SK-N-SH treated with all-trans-retinoic acid at 6 μM for 48 hours (cell line): ENCODE measurements around the gene SLC2A5.

Source experiments
- CREB5 ChIP-seq: fragments of 250-450 bp; sonication (Bioruptor Pico); IDR thresholded peaks from 2 replicates; pipeline ENCODE4 v1.5.1; 2020; ENCODE audit warnings: low read depth, mild to moderate bottlenecking, moderate library complexity
- CSDC2 ChIP-seq: fragments of 250-450 bp; sonication (Bioruptor Pico); IDR thresholded peaks from 2 replicates; pipeline ENCODE4 v1.5.0; 2020; ENCODE audit warnings: mild to moderate bottlenecking, moderate library complexity
- ESRRG ChIP-seq: fragments of 250-450 bp; sonication (Bioruptor Pico); IDR thresholded peaks from 2 replicates; pipeline ENCODE4 v1.6.1; 2021; ENCODE audit warnings: mild to moderate bottlenecking
- OSR1 ChIP-seq: fragments of 250-450 bp; sonication (Bioruptor Pico); IDR thresholded peaks from 2 replicates; pipeline ENCODE4 v1.8.0; 2022; ENCODE audit warnings: moderate library complexity, mild to moderate bottlenecking, inconsistent platforms
- PATZ1 ChIP-seq: fragments of 250-450 bp; sonication (Bioruptor Pico); IDR thresholded peaks from 2 replicates; pipeline ENCODE4 v1.8.0; 2020; ENCODE audit warnings: mild to moderate bottlenecking, moderate library complexity, borderline replicate concordance
- PPARA ChIP-seq: fragments of 250-450 bp; sonication (Bioruptor Pico); IDR thresholded peaks from 2 replicates; pipeline ENCODE4 v1.5.0; 2020; ENCODE audit warnings: mild to moderate bottlenecking, borderline replicate concordance
- RARB ChIP-seq: fragments of 250-450 bp; sonication (Bioruptor Pico); IDR thresholded peaks from 2 replicates; pipeline ENCODE4 v1.8.0; 2021; ENCODE audit warnings: mild to moderate bottlenecking, moderate library complexity
- TCF4 ChIP-seq: fragments of 250-450 bp; sonication (Bioruptor Pico); IDR thresholded peaks from 2 replicates; pipeline ENCODE4 v1.8.0; 2021; ENCODE audit warnings: mild to moderate bottlenecking, moderate library complexity, borderline replicate concordance
- TOX ChIP-seq: fragments of 250-450 bp; sonication (Bioruptor Pico); IDR thresholded peaks from 2 replicates; pipeline ENCODE4 v1.8.0; 2021; ENCODE audit warnings: mild to moderate bottlenecking, moderate library complexity, borderline replicate concordance
- TSHZ2 ChIP-seq: fragments of 250-450 bp; sonication (Bioruptor Pico); IDR thresholded peaks from 2 replicates; pipeline ENCODE4 v1.5.0; 2020; ENCODE audit warnings: mild to moderate bottlenecking, moderate library complexity
- ZNF70 ChIP-seq: fragments of 450-650 bp; formaldehyde crosslinking; IDR thresholded peaks from 2 replicates; pipeline ENCODE4 v1.5.0; 2020; ENCODE audit warnings: mild to moderate bottlenecking, moderate library complexity

GRCh38 chr1:9066945-9067807 lies 2.3 kb downstream of the SLC2A5 start:
- no peak for TF ChIP-seq TCF4 (CRISPR knock-in tag)
- TF ChIP-seq PATZ1 (CRISPR knock-in tag) = no peak
- no peak for TF ChIP-seq RARB
- TF ChIP-seq ESRRG = no peak
- no peak for TF ChIP-seq TSHZ2 (CRISPR knock-in tag)
- TF ChIP-seq PPARA (CRISPR knock-in tag) = no peak
- no peak for TF ChIP-seq CSDC2
- TF ChIP-seq ZNF70 (CRISPR knock-in tag) = no peak
- TF ChIP-seq TOX (CRISPR knock-in tag) = no peak
- TF ChIP-seq CREB5 (CRISPR knock-in tag) = no peak
- TF ChIP-seq OSR1 (CRISPR knock-in tag) = no peak
